ENCODE results near the gene TOE1. TPM values are rescaled to one million over a fixed set of nuclear protein-coding genes. Genes with fewer than 3 reads are reported as not detected.

Gene TOE1
- total and polyA plus RNA-seq, 11 donors = 2.2 to 7.9 (median 3.7) TPM

DNA sequence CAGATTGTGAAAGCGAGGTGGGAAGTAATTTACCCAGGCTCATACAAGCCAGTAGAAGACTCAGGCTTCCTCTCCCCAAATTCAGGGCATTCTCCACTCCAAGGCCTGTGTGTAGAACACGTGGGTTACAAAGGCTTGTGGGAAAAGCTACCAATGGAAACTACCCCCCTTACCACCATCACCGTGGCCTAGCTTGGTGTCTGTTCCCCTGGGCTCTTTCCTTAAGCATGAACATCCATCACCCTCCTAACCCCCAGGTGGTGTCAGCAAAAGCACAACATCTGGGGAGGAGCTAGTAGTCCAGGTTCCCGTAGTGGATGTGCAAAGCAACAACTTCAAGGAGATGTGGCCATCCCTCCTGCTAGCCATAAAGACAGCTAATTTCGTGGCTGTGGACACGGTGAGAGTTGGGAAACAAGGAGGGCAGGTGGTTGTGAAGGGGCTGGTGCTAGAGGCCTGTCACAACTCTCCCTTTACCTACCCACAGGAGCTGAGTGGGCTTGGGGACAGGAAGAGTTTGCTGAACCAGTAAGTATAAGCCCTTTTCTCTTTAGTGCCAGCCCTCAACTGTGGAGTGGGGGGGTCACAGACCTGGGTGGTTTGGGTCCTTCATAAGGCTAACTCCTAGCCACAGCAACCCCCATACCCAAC, 971 bp downstream of the TOE1 start:
- TF ChIP-seq, protein P1, sequence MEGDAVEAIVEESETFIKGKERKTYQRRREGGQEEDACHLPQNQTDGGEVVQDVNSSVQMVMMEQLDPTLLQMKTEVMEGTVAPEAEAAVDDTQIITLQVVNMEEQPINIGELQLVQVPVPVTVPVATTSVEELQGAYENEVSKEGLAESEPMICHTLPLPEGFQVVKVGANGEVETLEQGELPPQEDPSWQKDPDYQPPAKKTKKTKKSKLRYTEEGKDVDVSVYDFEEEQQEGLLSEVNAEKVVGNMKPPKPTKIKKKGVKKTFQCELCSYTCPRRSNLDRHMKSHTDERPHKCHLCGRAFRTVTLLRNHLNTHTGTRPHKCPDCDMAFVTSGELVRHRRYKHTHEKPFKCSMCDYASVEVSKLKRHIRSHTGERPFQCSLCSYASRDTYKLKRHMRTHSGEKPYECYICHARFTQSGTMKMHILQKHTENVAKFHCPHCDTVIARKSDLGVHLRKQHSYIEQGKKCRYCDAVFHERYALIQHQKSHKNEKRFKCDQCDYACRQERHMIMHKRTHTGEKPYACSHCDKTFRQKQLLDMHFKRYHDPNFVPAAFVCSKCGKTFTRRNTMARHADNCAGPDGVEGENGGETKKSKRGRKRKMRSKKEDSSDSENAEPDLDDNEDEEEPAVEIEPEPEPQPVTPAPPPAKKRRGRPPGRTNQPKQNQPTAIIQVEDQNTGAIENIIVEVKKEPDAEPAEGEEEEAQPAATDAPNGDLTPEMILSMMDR (IDR thresholded peaks at IDR 0.05) = no peak
- no peak for TF ChIP-seq POLR2A (IDR thresholded peaks at IDR 0.05)
- intact Hi-C loops (cut with DNase I) = loop anchor here in 3 of 10 donors (2.0 to 5.0 kb wide), 2 partner anchors 38 to 151 kb away; partner anchors contain the start of gene TESK2 (in 1 of the 3)
- H3K27me3 ChIP-seq = no peaks in the 10 kb centered on the region
- H3K27ac ChIP-seq = peak overlapping the region; percentile 89 to 99 (median 98)
- peaks cover 0 to 29% (median 22%) of the 10 kb centered on the region in 12 donors for H3K4me1 ChIP-seq
- peaks cover 0 to 47% (median 42%) of the 10 kb centered on the region in 9 donors for H3K36me3 ChIP-seq
- ATAC-seq = no peak
- peak overlapping the region; percentile 65 to 98 (median 86) for H3K4me3 ChIP-seq
- DNase-seq = no peak
- 28 to 41% (median 37%) methylated on average over 6 of the region's 6 CpGs for WGBS, 4 donors
- no peaks in the 10 kb centered on the region for H3K9me3 ChIP-seq

DNA sequence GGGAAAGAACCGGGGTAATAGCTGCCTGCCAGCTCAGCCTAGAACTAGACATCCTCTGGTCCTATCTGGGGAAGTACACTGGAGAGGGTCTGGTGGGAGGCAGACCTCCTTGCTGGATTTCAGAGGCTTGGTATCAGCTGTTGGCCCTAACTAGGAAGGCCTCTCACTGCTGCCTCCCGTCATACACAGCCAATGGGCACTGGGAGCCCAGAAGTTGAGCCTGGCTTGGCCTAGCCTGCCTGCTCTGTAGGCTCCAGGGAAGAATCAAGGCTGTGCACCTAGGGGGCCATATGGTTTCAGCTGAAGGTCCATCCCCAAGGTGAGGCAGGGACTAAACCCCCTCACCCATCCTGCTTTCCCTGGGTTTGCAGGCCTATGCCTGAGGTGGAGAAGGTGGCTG, 4.5 kb downstream of the TOE1 start:
- 96 to 100% (median 99%) methylated on average over 2 of the region's 2 CpGs for WGBS, 4 donors
- H3K4me3 ChIP-seq = no peak overlapping the region
- H3K27me3 ChIP-seq = no peaks in the 10 kb centered on the region
- no peak overlapping the region for H3K27ac ChIP-seq
- H3K9me3 ChIP-seq = no peaks in the 10 kb centered on the region
- H3K36me3 ChIP-seq = peaks cover 0 to 53% (median 42%) of the 10 kb centered on the region in 9 donors
- no peak for TF ChIP-seq POLR2A (IDR thresholded peaks at IDR 0.05)
- TF ChIP-seq, protein P1 (IDR thresholded peaks at IDR 0.05) = no peak
- intact Hi-C loops (cut with DNase I) = loop anchor here in 1 of 10 donors (5.0 kb wide), 1 partner anchor 148 kb away; the partner anchor contains the start of gene TESK2
- peaks cover 11 to 37% (median 34%) of the 10 kb centered on the region in 12 donors for H3K4me1 ChIP-seq
- DNase-seq (no peak), ATAC-seq (no peak)

DNA sequence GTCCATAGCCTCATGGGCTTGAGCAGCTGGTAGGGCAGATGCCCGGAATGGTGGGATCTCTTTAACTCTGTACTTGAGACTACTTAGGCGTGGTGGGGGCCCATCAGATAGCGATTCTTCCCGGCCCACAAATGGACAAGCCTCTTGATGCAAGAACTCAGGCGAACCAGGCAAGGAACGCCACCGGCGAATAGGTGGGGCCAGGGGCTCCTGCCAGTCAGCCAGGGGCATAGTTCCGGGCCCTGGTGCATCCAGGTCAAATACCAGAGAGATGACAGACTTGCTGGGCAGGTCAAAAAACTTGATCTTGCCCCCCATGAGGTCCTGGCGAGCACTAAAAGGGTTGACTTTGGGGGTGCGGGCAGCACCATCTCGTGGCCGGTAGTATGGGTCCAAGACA, 5.0 kb downstream of the TOE1 start:
- Histone ChIP-seq H3K27ac (no peak overlapping the region), H3K4me3 (no peak overlapping the region), H3K4me1 (peaks cover 11 to 39% (median 34%) of the 10 kb centered on the region in 12 donors), H3K27me3 (no peaks in the 10 kb centered on the region), H3K9me3 (no peaks in the 10 kb centered on the region), H3K36me3 (peaks cover 0 to 53% (median 42%) of the 10 kb centered on the region in 9 donors)
- no peak for ATAC-seq
- no peak for DNase-seq
- 91 to 96% (median 95%) methylated on average over 11 to 13 of the region's 13 CpGs for WGBS, 4 donors
- intact Hi-C loops (cut with DNase I) = no loop called here
- no peak for TF ChIP-seq POLR2A (IDR thresholded peaks at IDR 0.05)
- TF ChIP-seq, protein P1 (IDR thresholded peaks at IDR 0.05) = no peak

DNA sequence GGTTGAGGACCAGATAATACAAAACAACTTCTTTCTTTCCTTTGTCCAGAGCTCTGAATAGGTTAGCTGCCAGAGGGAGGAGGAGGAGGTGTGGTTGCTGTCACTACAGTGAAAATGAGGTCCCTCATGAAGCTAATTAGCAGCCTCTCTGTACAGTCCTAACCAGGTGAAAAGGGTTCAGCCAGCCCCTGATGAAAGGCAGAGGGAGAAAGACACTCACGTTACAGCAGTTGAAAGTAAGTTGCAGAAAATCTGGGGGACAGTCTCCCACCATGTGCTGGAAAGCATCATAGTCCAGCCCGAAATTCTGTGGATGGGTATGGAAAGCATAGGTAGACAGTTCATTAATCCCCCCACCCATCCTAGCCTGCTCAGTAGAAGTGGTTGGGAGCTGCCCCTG, 6.5 kb downstream of the TOE1 start:
- no peak overlapping the region for H3K4me3 ChIP-seq
- H3K9me3 ChIP-seq = no peaks in the 10 kb centered on the region
- peaks cover 11 to 32% (median 24%) of the 10 kb centered on the region in 12 donors for H3K4me1 ChIP-seq
- 93 to 98% (median 95%) methylated on average over 2 of the region's 2 CpGs for WGBS, 4 donors
- H3K27me3 ChIP-seq = no peaks in the 10 kb centered on the region
- intact Hi-C loops (cut with DNase I) = no loop called here
- no peak overlapping the region for H3K27ac ChIP-seq
- DNase-seq (no peak), ATAC-seq (no peak)
- TF ChIP-seq, protein P1 (IDR thresholded peaks at IDR 0.05) = no peak
- TF ChIP-seq POLR2A (IDR thresholded peaks at IDR 0.05) = no peak
- peaks cover 0 to 51% (median 42%) of the 10 kb centered on the region in 9 donors for H3K36me3 ChIP-seq

All from heart left ventricle (tissue), 16 donors.